ENCODE data around the gene ANXA8. TPM values are rescaled to one million over a fixed set of nuclear protein-coding genes. Genes with fewer than 3 reads are reported as not detected.

Gene ANXA8
- total and polyA plus RNA-seq, 4 donors, result 0.09 to 1.6 (median 1.1) TPM

GRCh38 chr10:47447209-47447608, 36.7 kb downstream of the ANXA8 start:
- H3K4me1 ChIP-seq (ENCODE audit: control insufficient read depth in 4 of 4, insufficient read depth in 4 of 4, low read length in 3 of 4), result no peaks in the 10 kb centered on the region
- H3K4me3 ChIP-seq (ENCODE audit: low read depth in 1 of 3, low read length in 3 of 3), result no peak overlapping the region
- peaks cover 1 to 6% (median 3%) of the 10 kb centered on the region in 4 donors for H3K9me3 ChIP-seq (ENCODE audit: control insufficient read depth in 4 of 4, low read length in 3 of 4)
- no peak for DNase-seq (ENCODE audit: low spot score)
- 92% methylated on average over 4 of the region's 4 CpGs for WGBS
- no peaks in the 10 kb centered on the region for H3K27me3 ChIP-seq (ENCODE audit: control insufficient read depth in 4 of 4, insufficient read depth in 4 of 4, low read length in 3 of 4)
- TF ChIP-seq JUND (IDR thresholded peaks at IDR 0.05) (no peak), SP1 (IDR thresholded peaks at IDR 0.05) (no peak), FOXA2 (IDR thresholded peaks at IDR 0.05) (no peak), MAX (IDR thresholded peaks at IDR 0.05) (no peak), RAD21 (IDR thresholded peaks at IDR 0.05) (no peak), YY1 (IDR thresholded peaks at IDR 0.05) (no peak), HNF4G (IDR thresholded peaks at IDR 0.05) (no peak), GABPA (IDR thresholded peaks at IDR 0.05 in 1 of 2, conservative IDR thresholded peaks at IDR 0.05 in 1 of 2) (no peak)
- no peaks in the 10 kb centered on the region for H3K36me3 ChIP-seq (ENCODE audit: control insufficient read depth in 4 of 4, insufficient read depth in 3 of 4, low read depth in 1 of 4, low read length in 3 of 4)
- no peak overlapping the region for H3K27ac ChIP-seq (ENCODE audit: low read depth in 1 of 2, low read length in 2 of 2)
- H3K9ac ChIP-seq (ENCODE audit: low read depth in 1 of 2, low read length in 2 of 2), result no peak overlapping the region

- no peak for DNase-seq (ENCODE audit: low spot score)
- no peaks in the 10 kb centered on the region for H3K4me1 ChIP-seq (ENCODE audit: control insufficient read depth in 4 of 4, insufficient read depth in 4 of 4, low read length in 3 of 4)
- no peaks in the 10 kb centered on the region for H3K36me3 ChIP-seq (ENCODE audit: control insufficient read depth in 4 of 4, insufficient read depth in 3 of 4, low read depth in 1 of 4, low read length in 3 of 4)
- no peaks in the 10 kb centered on the region for H3K27me3 ChIP-seq (ENCODE audit: control insufficient read depth in 4 of 4, insufficient read depth in 4 of 4, low read length in 3 of 4)
- peaks cover 1 to 6% (median 3%) of the 10 kb centered on the region in 4 donors for H3K9me3 ChIP-seq (ENCODE audit: control insufficient read depth in 4 of 4, low read length in 3 of 4)
- H3K4me3 ChIP-seq (ENCODE audit: low read depth in 1 of 3, low read length in 3 of 3), result no peak overlapping the region
- WGBS, result 84% methylated on average over 1 of the region's 1 CpG
- TF ChIP-seq JUND (IDR thresholded peaks at IDR 0.05) (no peak), REST (IDR thresholded peaks at IDR 0.05) (no peak), RXRA (IDR thresholded peaks at IDR 0.05) (no peak), MAX (IDR thresholded peaks at IDR 0.05) (no peak), SP1 (IDR thresholded peaks at IDR 0.05) (no peak)
- H3K27ac ChIP-seq (ENCODE audit: low read depth in 1 of 2, low read length in 2 of 2), result no peak overlapping the region
- H3K9ac ChIP-seq (ENCODE audit: low read depth in 1 of 2, low read length in 2 of 2), result no peak overlapping the region
These were observed 38.2 kb downstream of the ANXA8 start for GRCh38 chr10:47445720-47446119.

GRCh38 chr10:47444047-47444446, 39.9 kb downstream of the ANXA8 start:
- Histone ChIP-seq H3K4me3 (ENCODE audit: low read depth in 1 of 3, low read length in 3 of 3) (no peak overlapping the region), H3K27ac (ENCODE audit: low read depth in 1 of 2, low read length in 2 of 2) (no peak overlapping the region), H3K9me3 (ENCODE audit: control insufficient read depth in 4 of 4, low read length in 3 of 4) (peaks cover 1 to 6% (median 3%) of the 10 kb centered on the region in 4 donors), H3K4me1 (ENCODE audit: control insufficient read depth in 4 of 4, insufficient read depth in 4 of 4, low read length in 3 of 4) (no peaks in the 10 kb centered on the region), H3K36me3 (ENCODE audit: control insufficient read depth in 4 of 4, insufficient read depth in 3 of 4, low read depth in 1 of 4, low read length in 3 of 4) (no peaks in the 10 kb centered on the region), H3K9ac (ENCODE audit: low read depth in 1 of 2, low read length in 2 of 2) (no peak overlapping the region), H3K27me3 (ENCODE audit: control insufficient read depth in 4 of 4, insufficient read depth in 4 of 4, low read length in 3 of 4) (no peaks in the 10 kb centered on the region)
- 89% methylated on average over 2 of the region's 2 CpGs for WGBS
- no peak for TF ChIP-seq TAF1 (conservative IDR thresholded peaks at IDR 0.05)
- TF ChIP-seq NR2F2 (IDR thresholded peaks at IDR 0.05), result no peak
- TF ChIP-seq ATF3 (IDR thresholded peaks at IDR 0.05), result no peak
- no peak for TF ChIP-seq FOXA1 (IDR thresholded peaks at IDR 0.05)
- no peak for TF ChIP-seq RXRA (IDR thresholded peaks at IDR 0.05)
- TF ChIP-seq MAX (IDR thresholded peaks at IDR 0.05), result no peak
- TF ChIP-seq YY1 (IDR thresholded peaks at IDR 0.05), result no peak
- no peak for TF ChIP-seq REST (IDR thresholded peaks at IDR 0.05)
- no peak for TF ChIP-seq GABPA (IDR thresholded peaks at IDR 0.05 in 1 of 2, conservative IDR thresholded peaks at IDR 0.05 in 1 of 2)
- TF ChIP-seq HNF4A (conservative IDR thresholded peaks at IDR 0.05), result no peak
- TF ChIP-seq JUND (IDR thresholded peaks at IDR 0.05), result no peak
- no peak for DNase-seq (ENCODE audit: low spot score)
